ENCODE measurements around the gene CD28.

Gene CD28

GRCh38 chr2:203734276-203734983 is 28.0 kb downstream of the CD28 start:
- Histone ChIP-seq H3K27me3 (ENCODE audit: low read length) (no peaks in the 10 kb centered on the region), H3K9me3 (ENCODE audit: insufficient read depth, low read length) (no peaks in the 10 kb centered on the region), H3F3A (ENCODE audit: insufficient read depth) (no peaks in the 10 kb centered on the region), H3K27ac (ENCODE audit: low read depth, low read length) (no peak overlapping the region), H2AFZ (ENCODE audit: low read depth, low read length, severe bottlenecking) (no peak overlapping the region), H4K20me1 (ENCODE audit: low read depth, low read length) (no peaks in the 10 kb centered on the region), H3K9me2 (replicated peaks; ENCODE audit: insufficient read depth, low read length) (no peaks in the 10 kb centered on the region), H3K4me2 (ENCODE audit: low read depth, low read length, poor library complexity, severe bottlenecking) (no peak overlapping the region), H3K36me3 (ENCODE audit: low read length) (no peaks in the 10 kb centered on the region), H3K79me2 (ENCODE audit: insufficient read depth, low read length) (no peaks in the 10 kb centered on the region), H3K9ac (ENCODE audit: low read length) (no peak overlapping the region), H3K4me3 (ENCODE audit: insufficient read depth, low read length, poor library complexity, severe bottlenecking) (no peak overlapping the region)
- TF ChIP-seq CTCF (IDR thresholded peaks at IDR 0.05; ENCODE audit: insufficient read depth, low read length, poor library complexity, severe bottlenecking): no peak
- no peak for TF ChIP-seq EZH2phosphoT487 (conservative IDR thresholded peaks at IDR 0.05; ENCODE audit: low read length)

- Histone ChIP-seq H2AFZ (ENCODE audit: low read depth, low read length, severe bottlenecking) (no peak overlapping the region), H3K79me2 (ENCODE audit: insufficient read depth, low read length) (no peaks in the 10 kb centered on the region), H3K9me2 (replicated peaks; ENCODE audit: insufficient read depth, low read length) (no peaks in the 10 kb centered on the region), H3K27me3 (ENCODE audit: low read length) (no peaks in the 10 kb centered on the region), H3K9ac (ENCODE audit: low read length) (no peak overlapping the region), H3K36me3 (ENCODE audit: low read length) (no peaks in the 10 kb centered on the region), H4K20me1 (ENCODE audit: low read depth, low read length) (no peaks in the 10 kb centered on the region), H3K9me3 (ENCODE audit: insufficient read depth, low read length) (no peaks in the 10 kb centered on the region), H3F3A (ENCODE audit: insufficient read depth) (no peaks in the 10 kb centered on the region), H3K4me3 (ENCODE audit: insufficient read depth, low read length, poor library complexity, severe bottlenecking) (no peak overlapping the region), H3K27ac (ENCODE audit: low read depth, low read length) (no peak overlapping the region), H3K4me2 (ENCODE audit: low read depth, low read length, poor library complexity, severe bottlenecking) (no peak overlapping the region)
- TF ChIP-seq CTCF (IDR thresholded peaks at IDR 0.05; ENCODE audit: insufficient read depth, low read length, poor library complexity, severe bottlenecking) (no peak), EZH2phosphoT487 (conservative IDR thresholded peaks at IDR 0.05; ENCODE audit: low read length) (no peak)
Observed at GRCh38 chr2:203737360-203737759, 30.9 kb downstream of the CD28 start.

- no peak for TF ChIP-seq CTCF (IDR thresholded peaks at IDR 0.05; ENCODE audit: insufficient read depth, low read length, poor library complexity, severe bottlenecking)
- Histone ChIP-seq H3K79me2 (ENCODE audit: insufficient read depth, low read length) (no peaks in the 10 kb centered on the region), H3K27ac (ENCODE audit: low read depth, low read length) (no peak overlapping the region), H3K9me3 (ENCODE audit: insufficient read depth, low read length) (no peaks in the 10 kb centered on the region), H2AFZ (ENCODE audit: low read depth, low read length, severe bottlenecking) (no peak overlapping the region), H3K36me3 (ENCODE audit: low read length) (no peaks in the 10 kb centered on the region), H3F3A (ENCODE audit: insufficient read depth) (no peaks in the 10 kb centered on the region), H3K9ac (ENCODE audit: low read length) (no peak overlapping the region), H3K9me2 (replicated peaks; ENCODE audit: insufficient read depth, low read length) (no peaks in the 10 kb centered on the region), H3K4me2 (ENCODE audit: low read depth, low read length, poor library complexity, severe bottlenecking) (no peak overlapping the region), H3K4me3 (ENCODE audit: insufficient read depth, low read length, poor library complexity, severe bottlenecking) (no peak overlapping the region), H3K27me3 (ENCODE audit: low read length) (no peaks in the 10 kb centered on the region), H4K20me1 (ENCODE audit: low read depth, low read length) (no peaks in the 10 kb centered on the region)
Observed at GRCh38 chr2:203739351-203739750, 32.9 kb downstream of the CD28 start.

All from SU-DHL-6 (cell line).